NCI-H1105 (cell line): ENCODE results near the gene SLC13A3.

Source experiments
- DNase-seq: peaks from one replicate; lab custom pipeline; 2025; lab: John Stamatoyannopoulos, UW

Gene SLC13A3

GRCh38 chr20:46555370-46555956 is 95.8 kb downstream of the SLC13A3 start:
- no peak for DNase-seq

GRCh38 chr20:46554828-46555227 is 96.4 kb downstream of the SLC13A3 start:
- DNase-seq, result no peak

GRCh38 chr20:46553926-46554325 is 97.3 kb downstream of the SLC13A3 start:
- DNase-seq, result no peak

GRCh38 chr20:46552460-46553420 is 98.5 kb downstream of the SLC13A3 start:
- no peak for DNase-seq

GRCh38 chr20:46551522-46552381 is 99.5 kb downstream of the SLC13A3 start:
- no peak for DNase-seq

GRCh38 chr20:46550461-46550860 is 100.8 kb downstream of the SLC13A3 start, which contains the start of gene OCSTAMP:
Gene OCSTAMP (minus strand): TSS chr20:46550654. CDS start chr20:46550560, 94 bp downstream.
- no peak for DNase-seq

- DNase-seq, result no peak
Observed at GRCh38 chr20:46549188-46549972, 101.9 kb downstream of the SLC13A3 start.

- no peak for DNase-seq
Observed at GRCh38 chr20:46548688-46549087, 102.6 kb downstream of the SLC13A3 start.

GRCh38 chr20:46547995-46548394 is 103.3 kb downstream of the SLC13A3 start:
- DNase-seq, result no peak

- no peak for DNase-seq
Observed at GRCh38 chr20:46546936-46547335, 104.3 kb downstream of the SLC13A3 start.

GRCh38 chr20:46546298-46546697 is 105.0 kb downstream of the SLC13A3 start:
- no peak for DNase-seq

- DNase-seq, result no peak
Observed at GRCh38 chr20:46545827-46546138, 105.5 kb downstream of the SLC13A3 start.

- no peak for DNase-seq
Observed at GRCh38 chr20:46545077-46545826, 106.0 kb downstream of the SLC13A3 start.

GRCh38 chr20:46544576-46544975 is 106.7 kb downstream of the SLC13A3 start:
- DNase-seq, result no peak

GRCh38 chr20:46543959-46544358 is 107.3 kb downstream of the SLC13A3 start:
- no peak for DNase-seq

- DNase-seq, result no peak
Observed at GRCh38 chr20:46543033-46543432, 108.2 kb downstream of the SLC13A3 start.

- DNase-seq, result no peak
Observed at GRCh38 chr20:46541229-46541935, 109.9 kb downstream of the SLC13A3 start.

GRCh38 chr20:46539113-46539512 is 112.1 kb downstream of the SLC13A3 start:
- DNase-seq, result no peak

- no peak for DNase-seq
Observed at GRCh38 chr20:46530640-46531039, 120.6 kb downstream of the SLC13A3 start.

GRCh38 chr20:46523696-46524328 is 127.4 kb downstream of the SLC13A3 start:
- DNase-seq, result no peak
